ENCODE results near the gene SMYD2. TPM values are rescaled to one million over a fixed set of nuclear protein-coding genes. Genes with fewer than 3 reads are reported as not detected.

The SMYD2 gene
- total and polyA plus RNA-seq, 3 donors from 2014 or later, result 73.9 to 89.4 (median 75.5) TPM

GRCh38 chr1:214310010-214310409 is 29.1 kb downstream of the SMYD2 start:
- Histone ChIP-seq H3K36me3 (ENCODE audit: low read depth, missing control alignments) (no peaks in the 10 kb centered on the region), H3K4me1 (no peaks in the 10 kb centered on the region), H3K9me3 (no peaks in the 10 kb centered on the region), H3K4me3 (no peak overlapping the region), H3K27me3 (no peaks in the 10 kb centered on the region), H3K27ac (no peak overlapping the region)
- intact Hi-C loops (cut with DNase I; ENCODE audit: low total_unique reads), result no loop called here
- WGBS, 2 donors, result 70 to 77% methylated on average over 3 of the region's 3 CpGs
- no peak for DNase-seq
- no peak for TF ChIP-seq CTCF (IDR thresholded peaks at IDR 0.05)
- no peak for TF ChIP-seq POLR2A (IDR thresholded peaks at IDR 0.05)

GRCh38 chr1:214310777-214311690 is 30.1 kb downstream of the SMYD2 start:
- 78 to 83% methylated on average over 11 of the region's 11 CpGs for WGBS, 2 donors
- no peak for DNase-seq
- Histone ChIP-seq H3K4me1 (no peaks in the 10 kb centered on the region), H3K4me3 (no peak overlapping the region), H3K9me3 (no peaks in the 10 kb centered on the region), H3K27ac (no peak overlapping the region), H3K27me3 (no peaks in the 10 kb centered on the region), H3K36me3 (ENCODE audit: low read depth, missing control alignments) (no peaks in the 10 kb centered on the region)
- TF ChIP-seq CTCF (IDR thresholded peaks at IDR 0.05) (no peak), POLR2A (IDR thresholded peaks at IDR 0.05) (no peak)
- intact Hi-C loops (cut with DNase I; ENCODE audit: low total_unique reads), result no loop called here

GRCh38 chr1:214312530-214313051 is 31.6 kb downstream of the SMYD2 start:
- 79 to 82% methylated on average over 8 to 10 of the region's 10 CpGs for WGBS, 2 donors
- Histone ChIP-seq H3K9me3 (no peaks in the 10 kb centered on the region), H3K4me3 (no peak overlapping the region), H3K4me1 (no peaks in the 10 kb centered on the region), H3K27me3 (no peaks in the 10 kb centered on the region), H3K27ac (no peak overlapping the region), H3K36me3 (ENCODE audit: low read depth, missing control alignments) (no peaks in the 10 kb centered on the region)
- no peak for DNase-seq
- no peak for TF ChIP-seq CTCF (IDR thresholded peaks at IDR 0.05)
- TF ChIP-seq POLR2A (IDR thresholded peaks at IDR 0.05), result no peak
- intact Hi-C loops (cut with DNase I; ENCODE audit: low total_unique reads), result no loop called here

- no peak for DNase-seq
- no peak overlapping the region for H3K4me3 ChIP-seq
- no peaks in the 10 kb centered on the region for H3K9me3 ChIP-seq
- H3K27me3 ChIP-seq, result no peaks in the 10 kb centered on the region
- H3K27ac ChIP-seq, result no peak overlapping the region
- H3K36me3 ChIP-seq (ENCODE audit: low read depth, missing control alignments), result no peaks in the 10 kb centered on the region
- intact Hi-C loops (cut with DNase I; ENCODE audit: low total_unique reads), result no loop called here
- 79 to 80% methylated on average over 5 of the region's 5 CpGs for WGBS, 2 donors
- no peak for TF ChIP-seq CTCF (IDR thresholded peaks at IDR 0.05)
- H3K4me1 ChIP-seq, result no peaks in the 10 kb centered on the region
These were observed 33.4 kb downstream of the SMYD2 start for GRCh38 chr1:214314178-214314843.

Measured in testis (tissue), 3 donors.